ENCODE data around the gene ASPG. TPM values are rescaled to one million over a fixed set of nuclear protein-coding genes. Genes with fewer than 3 reads are reported as not detected.

Gene ASPG
- total RNA-seq, 4 donors from 2014 or later = 12.2 to 78.2 (median 40.8) TPM

GRCh38 chr14:104096318-104096717 is 10.8 kb downstream of the ASPG start:
- TF ChIP-seq CTCF (IDR thresholded peaks at IDR 0.05) = no peak
- no peak for TF ChIP-seq POLR2A (IDR thresholded peaks at IDR 0.05)
- Histone ChIP-seq H3K4me3 (no peak overlapping the region), H3K4me1 (peaks cover 17 to 52% (median 30%) of the 10 kb centered on the region in 3 donors), H3K36me3 (no peaks in the 10 kb centered on the region), H3K27ac (no peak overlapping the region), H3K9me3 (no peaks in the 10 kb centered on the region), H3K27me3 (peaks cover 0 to 47% (median 0%) of the 10 kb centered on the region in 4 donors)
- DNase-seq = no peak
- 47 to 84% methylated on average over 3 to 5 of the region's 14 CpGs for WGBS, 2 donors
- intact Hi-C loops (cut with DNase I) = no loop called here

GRCh38 chr14:104096751-104097700 is 11.5 kb downstream of the ASPG start:
- 63 to 77% methylated on average over 5 to 11 of the region's 25 CpGs for WGBS, 2 donors
- Histone ChIP-seq H3K27me3 (peaks cover 0 to 41% (median 0%) of the 10 kb centered on the region in 4 donors), H3K4me3 (no peak overlapping the region), H3K9me3 (no peaks in the 10 kb centered on the region), H3K36me3 (no peaks in the 10 kb centered on the region), H3K27ac (no peak overlapping the region), H3K4me1 (peaks cover 23 to 59% (median 36%) of the 10 kb centered on the region in 3 donors)
- TF ChIP-seq CTCF (IDR thresholded peaks at IDR 0.05) (peak in 2 of 6 experiments; percentile 11 to 38), POLR2A (IDR thresholded peaks at IDR 0.05) (no peak)
- intact Hi-C loops (cut with DNase I) = no loop called here
- no peak for DNase-seq

GRCh38 chr14:104098272-104099095 is 13.0 kb downstream of the ASPG start:
- intact Hi-C loops (cut with DNase I) = no loop called here
- no peak for TF ChIP-seq POLR2A (IDR thresholded peaks at IDR 0.05)
- TF ChIP-seq CTCF (IDR thresholded peaks at IDR 0.05) = no peak
- Histone ChIP-seq H3K4me1 (peaks cover 23 to 69% (median 36%) of the 10 kb centered on the region in 3 donors), H3K27ac (peak overlapping the region in 2 of 4 donors; percentile 77 to 90), H3K4me3 (no peak overlapping the region), H3K36me3 (no peaks in the 10 kb centered on the region), H3K9me3 (no peaks in the 10 kb centered on the region), H3K27me3 (peaks cover 0 to 26% (median 0%) of the 10 kb centered on the region in 4 donors)
- 63 to 71% methylated on average over 9 to 13 of the region's 25 CpGs for WGBS, 2 donors
- no peak for DNase-seq

GRCh38 chr14:104099096-104100041 is 13.9 kb downstream of the ASPG start:
- WGBS, 2 donors = 51 to 75% methylated on average over 5 to 8 of the region's 26 CpGs
- intact Hi-C loops (cut with DNase I) = no loop called here
- DNase-seq = no peak
- no peaks in the 10 kb centered on the region for H3K36me3 ChIP-seq
- H3K9me3 ChIP-seq = no peaks in the 10 kb centered on the region
- peaks cover 0 to 21% (median 0%) of the 10 kb centered on the region in 4 donors for H3K27me3 ChIP-seq
- no peak overlapping the region for H3K4me3 ChIP-seq
- H3K4me1 ChIP-seq = peaks cover 27 to 69% (median 41%) of the 10 kb centered on the region in 3 donors
- peak overlapping the region; percentile 75 to 90 (median 82) for H3K27ac ChIP-seq
- TF ChIP-seq CTCF (IDR thresholded peaks at IDR 0.05) (no peak), POLR2A (IDR thresholded peaks at IDR 0.05) (no peak)

Measured in esophagus squamous epithelium (tissue), 5 donors.